Activated CD8-positive, alpha-beta T cell treated with anti-CD3 and anti-CD28 coated beads for 36 hours (primary cell): ENCODE measurements around the gene CXCL8. TPM values are rescaled to one million over a fixed set of nuclear protein-coding genes. Genes with fewer than 3 reads are reported as not detected.

Experiments used
- ATAC-seq: fragments of 200-7000 bp; cut with Tn5 transposase; one replicate; pipeline ENCODE4 v1.10.0; 2021; ENCODE audit warnings: mild to moderate bottlenecking, moderate library complexity
- CTCF ChIA-PET: fragments of 350-600 bp; sonication (Branson Sonifier 250); formaldehyde crosslinking; loops from one replicate; lab custom pipeline; 2021; ENCODE audit warnings: antibody characterized with exemption; lab: Charles Lee
- POLR2A ChIA-PET: fragments of 350-600 bp; sonication (Branson Sonifier 250); formaldehyde crosslinking; loops from one replicate; lab custom pipeline; 2021; ENCODE audit warnings: antibody characterized with exemption; lab: Charles Lee
- DNase-seq: peaks from one replicate; pipeline ENCODE4 v3.0.0-alpha.2; 2020
- H3K27ac Mint-ChIP-seq: one replicate; pipeline ENCODE4 v1.8.0; 2021; ENCODE audit warnings: mild to moderate bottlenecking, mixed read lengths
- H3K27me3 Mint-ChIP-seq: one replicate; pipeline ENCODE4 v1.8.0; 2021; ENCODE audit warnings: mixed read lengths
- H3K36me3 Mint-ChIP-seq: one replicate; pipeline ENCODE4 v1.8.0; 2021; ENCODE audit warnings: low read depth, mixed read lengths
- H3K4me1 Mint-ChIP-seq: one replicate; pipeline ENCODE4 v1.8.0; 2021; ENCODE audit warnings: low read depth, mixed read lengths
- H3K4me3 Mint-ChIP-seq: one replicate; pipeline ENCODE4 v1.8.0; 2021; ENCODE audit warnings: mild to moderate bottlenecking, moderate library complexity, mixed read lengths
- H3K9me3 Mint-ChIP-seq: one replicate; pipeline ENCODE4 v1.8.0; 2021; ENCODE audit warnings: mixed read lengths
- intact Hi-C: fragments of 100-400 bp; cut with micrococcal nuclease; formaldehyde crosslinking; loops from one replicate; pipeline ENCODE4 v1.10.0; 2022
- total RNA-seq, 2 experiments: library from RNA; stranded (reverse); gene quantifications; one replicate each; pipeline ENCODE4 v1.2.3, GENCODE V29; 2021
- TF ChIP-seq, protein P1 (sequence below): fragments of 200-600 bp; IDR thresholded peaks from one replicate; pipeline ENCODE4 v1.8.0; 2022; ENCODE audit warnings: antibody characterized with exemption, mild to moderate bottlenecking

CXCL8 gene
- total RNA-seq, 2 experiments from 2014 or later: 0.18 TPM; not detected in 1

DNA sequence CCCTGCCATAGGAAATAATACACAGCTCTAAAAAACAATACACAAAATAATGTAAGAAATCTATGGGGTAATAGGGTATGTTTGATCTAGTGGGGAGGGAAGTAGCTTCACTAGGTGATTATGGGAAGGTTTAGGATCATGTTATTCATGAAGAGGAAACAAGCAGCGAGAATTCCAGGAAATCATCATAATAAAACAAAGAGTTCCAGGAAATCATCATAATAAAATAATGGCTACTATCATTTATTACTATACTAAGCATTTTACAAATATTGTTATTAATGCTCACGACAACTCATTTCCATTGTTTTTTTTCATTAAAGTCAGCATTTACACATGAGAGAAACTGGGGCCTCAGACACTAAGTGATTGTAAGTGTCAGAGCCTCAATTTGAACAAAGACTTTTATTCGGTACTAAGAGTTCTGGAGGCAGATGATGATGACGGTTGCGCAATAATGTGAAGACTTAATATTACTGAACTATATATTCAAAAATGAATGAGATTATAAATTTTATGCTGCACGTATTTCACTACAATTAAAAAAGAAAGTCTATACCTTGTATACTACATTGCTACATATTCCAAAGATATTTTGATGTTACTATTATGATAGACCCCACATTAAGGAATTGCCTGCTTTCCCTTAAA is 12.2 kb upstream of the CXCL8 start:
- no peaks in the 10 kb centered on the region for H3K4me1 Mint-ChIP-seq
- H3K4me3 Mint-ChIP-seq: no peak overlapping the region
- CTCF ChIA-PET: interaction anchor here (1.0 kb wide), 1 partner anchor 407 kb away, joined by 3 read pairs; no protein-coding TSS in a partner anchor
- TF ChIP-seq, protein P1, sequence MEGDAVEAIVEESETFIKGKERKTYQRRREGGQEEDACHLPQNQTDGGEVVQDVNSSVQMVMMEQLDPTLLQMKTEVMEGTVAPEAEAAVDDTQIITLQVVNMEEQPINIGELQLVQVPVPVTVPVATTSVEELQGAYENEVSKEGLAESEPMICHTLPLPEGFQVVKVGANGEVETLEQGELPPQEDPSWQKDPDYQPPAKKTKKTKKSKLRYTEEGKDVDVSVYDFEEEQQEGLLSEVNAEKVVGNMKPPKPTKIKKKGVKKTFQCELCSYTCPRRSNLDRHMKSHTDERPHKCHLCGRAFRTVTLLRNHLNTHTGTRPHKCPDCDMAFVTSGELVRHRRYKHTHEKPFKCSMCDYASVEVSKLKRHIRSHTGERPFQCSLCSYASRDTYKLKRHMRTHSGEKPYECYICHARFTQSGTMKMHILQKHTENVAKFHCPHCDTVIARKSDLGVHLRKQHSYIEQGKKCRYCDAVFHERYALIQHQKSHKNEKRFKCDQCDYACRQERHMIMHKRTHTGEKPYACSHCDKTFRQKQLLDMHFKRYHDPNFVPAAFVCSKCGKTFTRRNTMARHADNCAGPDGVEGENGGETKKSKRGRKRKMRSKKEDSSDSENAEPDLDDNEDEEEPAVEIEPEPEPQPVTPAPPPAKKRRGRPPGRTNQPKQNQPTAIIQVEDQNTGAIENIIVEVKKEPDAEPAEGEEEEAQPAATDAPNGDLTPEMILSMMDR: no peak
- H3K36me3 Mint-ChIP-seq: no peaks in the 10 kb centered on the region
- no peaks in the 10 kb centered on the region for H3K9me3 Mint-ChIP-seq
- POLR2A ChIA-PET: no interaction called here
- intact Hi-C loops: no loop called here
- no peak for ATAC-seq
- H3K27me3 Mint-ChIP-seq: no peaks in the 10 kb centered on the region
- H3K27ac Mint-ChIP-seq: no peak overlapping the region
- no peak for DNase-seq

DNA sequence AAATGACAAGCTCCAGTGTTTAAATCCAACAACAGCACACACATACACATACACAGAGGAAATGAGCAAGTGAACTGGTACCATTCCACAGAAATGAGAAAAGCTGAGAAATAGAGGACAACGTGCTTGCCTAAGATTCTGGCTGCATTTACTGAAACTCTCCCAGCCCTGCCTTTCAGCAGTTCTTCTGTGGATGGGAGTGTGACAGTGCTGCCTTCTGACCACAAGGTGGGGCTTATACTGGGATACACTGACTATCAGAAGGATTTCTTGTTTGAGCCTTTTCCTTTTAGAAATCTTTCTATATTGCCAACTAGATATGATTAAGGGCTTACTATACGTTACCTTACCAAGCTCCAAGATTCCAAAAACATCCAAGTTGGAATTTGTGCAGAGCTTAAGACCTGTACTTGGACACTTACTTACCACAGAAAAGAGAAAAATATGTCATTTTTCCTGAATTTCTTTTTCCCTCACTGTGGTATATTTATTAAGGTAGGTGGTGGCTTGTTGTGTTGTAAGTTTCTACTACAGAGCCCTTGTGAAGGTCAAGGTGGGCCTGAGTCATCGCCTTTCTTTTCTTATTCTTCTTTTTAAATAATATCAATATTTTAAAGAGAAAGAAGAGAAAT is 10.7 kb upstream of the CXCL8 start:
- no peaks in the 10 kb centered on the region for H3K27me3 Mint-ChIP-seq
- H3K27ac Mint-ChIP-seq: no peak overlapping the region
- no peaks in the 10 kb centered on the region for H3K4me1 Mint-ChIP-seq
- intact Hi-C loops: loop anchor here (10.0 kb wide), 1 partner anchor 405 kb away; no protein-coding TSS in a partner anchor
- ChIA-PET CTCF (interaction anchor here (0.7 to 1.2 kb wide), 3 partner anchors 11 to 405 kb away, joined by 3 to 5 read pairs (median 4); partner anchors contain the start of gene CXCL8), POLR2A (no interaction called here)
- no peak overlapping the region for H3K4me3 Mint-ChIP-seq
- ATAC-seq (no peak), DNase-seq (peak; percentile 30)
- TF ChIP-seq, protein P1: peak; percentile 8
- no peaks in the 10 kb centered on the region for H3K9me3 Mint-ChIP-seq
- H3K36me3 Mint-ChIP-seq: no peaks in the 10 kb centered on the region

DNA sequence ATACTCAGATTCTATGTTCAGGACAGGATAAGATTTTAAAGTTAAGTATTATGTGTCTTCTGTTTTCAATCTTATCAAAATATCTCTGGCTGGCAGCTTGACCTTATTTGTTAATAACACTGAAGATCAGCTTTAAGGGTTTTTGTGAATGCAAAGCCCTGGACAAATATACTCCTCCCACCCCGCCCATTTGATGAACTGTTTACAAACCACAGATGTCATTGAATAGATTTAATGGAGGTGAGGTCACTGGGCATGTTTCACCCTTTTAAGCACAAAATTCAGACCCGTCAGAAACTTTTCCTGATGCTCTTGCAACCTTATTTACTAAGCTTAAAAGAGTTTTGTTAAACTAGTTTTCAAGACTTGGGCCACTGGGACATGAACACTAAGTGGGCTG is 10.1 kb upstream of the CXCL8 start:
- TF ChIP-seq, protein P1: no peak
- Mint-ChIP-seq H3K4me3 (no peak overlapping the region), H3K27me3 (no peaks in the 10 kb centered on the region), H3K9me3 (no peaks in the 10 kb centered on the region), H3K4me1 (no peaks in the 10 kb centered on the region), H3K36me3 (no peaks in the 10 kb centered on the region), H3K27ac (no peak overlapping the region)
- POLR2A ChIA-PET: no interaction called here
- ATAC-seq (no peak), DNase-seq (no peak)
- CTCF ChIA-PET: interaction anchor here (0.6 to 1.3 kb wide), 5 partner anchors 10 to 405 kb away, joined by 3 to 5 read pairs (median 4); partner anchors contain the start of gene CXCL8
- intact Hi-C loops: loop anchor here (10.0 kb wide), 1 partner anchor 405 kb away; no protein-coding TSS in a partner anchor

DNA sequence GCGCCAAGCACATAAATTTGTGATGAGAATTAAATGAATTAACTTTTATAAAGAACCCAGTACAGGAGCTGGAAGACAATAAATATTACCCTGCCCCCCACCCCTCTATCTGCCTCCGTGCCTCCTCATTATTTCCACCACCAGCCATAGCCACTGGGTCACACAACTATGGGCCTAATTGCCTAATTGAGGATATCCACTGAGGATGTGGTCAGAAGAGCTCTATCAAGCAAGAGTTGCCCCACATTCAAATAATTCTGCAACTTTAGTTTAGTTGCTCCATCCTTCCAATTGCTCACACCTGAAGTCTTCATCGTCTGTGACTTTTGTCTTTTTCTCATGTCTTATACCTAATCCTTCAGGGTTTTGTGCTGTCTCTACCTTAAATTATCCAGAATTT is 9.5 kb upstream of the CXCL8 start:
- ATAC-seq: no peak
- TF ChIP-seq, protein P1: no peak
- Mint-ChIP-seq H3K4me3 (no peak overlapping the region), H3K4me1 (no peaks in the 10 kb centered on the region), H3K27ac (no peak overlapping the region), H3K9me3 (no peaks in the 10 kb centered on the region), H3K27me3 (no peaks in the 10 kb centered on the region), H3K36me3 (no peaks in the 10 kb centered on the region)
- intact Hi-C loops: loop anchor here (10.0 kb wide), 1 partner anchor 404 kb away; no protein-coding TSS in a partner anchor
- POLR2A ChIA-PET: no interaction called here
- no peak for DNase-seq
- CTCF ChIA-PET: interaction anchor here (0.6 to 1.3 kb wide), 2 partner anchors 321 to 404 kb away, joined by 3 to 4 read pairs; no protein-coding TSS in a partner anchor
